GM18505 (cell line): ENCODE data around the gene POU2F3.

Experiments used
- ATAC-seq: cut with Tn5 transposase; IDR thresholded peaks from one replicate; pipeline ENCODE4 v1.9.1; 2021; ENCODE audit not compliant: unreplicated experiment
- POLR2A ChIP-seq: IDR thresholded peaks from 4 replicates; pipeline ENCODE4 v1.6.1; 2011; ENCODE audit warnings: borderline replicate concordance; ENCODE audit not compliant: insufficient read depth, insufficient read length; ENCODE audit errors: extremely low read depth

POU2F3 gene

DNA sequence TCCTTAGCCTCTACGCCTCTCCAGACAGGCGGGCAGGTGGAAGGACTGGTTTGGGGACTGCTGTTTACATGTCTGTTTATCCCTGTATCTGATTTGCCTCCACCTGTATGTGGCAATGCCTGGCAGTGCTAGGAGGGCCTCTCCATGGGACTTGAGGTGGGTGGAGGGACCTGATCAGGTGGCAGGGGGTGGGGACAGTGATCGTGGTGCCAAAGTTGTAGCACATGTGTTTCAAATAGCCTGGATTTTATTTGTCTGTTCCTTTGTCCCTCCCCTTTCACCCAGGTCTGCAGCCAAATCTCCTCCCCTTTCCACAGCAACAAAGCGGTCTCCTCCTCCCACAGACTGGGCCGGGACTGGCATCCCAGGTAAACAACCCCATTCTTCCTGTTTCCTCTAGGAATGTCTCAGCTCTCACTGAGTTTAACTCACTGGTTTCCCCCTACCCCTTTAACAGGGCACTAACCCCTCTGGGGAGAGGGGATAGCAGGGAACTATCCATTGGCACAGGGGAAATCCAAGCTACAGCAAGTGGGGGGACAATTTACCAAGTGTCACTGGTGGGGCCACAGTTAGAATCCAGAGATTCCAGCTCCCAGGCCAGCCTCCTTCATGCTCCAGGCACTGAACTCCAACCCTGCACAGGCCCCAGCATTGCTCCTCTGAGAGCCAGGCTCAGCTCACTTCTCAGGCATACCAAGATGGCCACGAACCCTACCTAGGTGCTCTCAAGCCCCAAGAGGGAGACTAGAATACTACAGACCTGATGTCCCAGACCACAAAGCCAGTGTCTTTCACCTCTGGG is 62.3 kb downstream of the POU2F3 start:
- TF ChIP-seq POLR2A = no peak
- no peak for ATAC-seq

- ATAC-seq = no peak
These were observed 63.2 kb downstream of the POU2F3 start for GRCh38 chr11:120303004-120303637.

DNA sequence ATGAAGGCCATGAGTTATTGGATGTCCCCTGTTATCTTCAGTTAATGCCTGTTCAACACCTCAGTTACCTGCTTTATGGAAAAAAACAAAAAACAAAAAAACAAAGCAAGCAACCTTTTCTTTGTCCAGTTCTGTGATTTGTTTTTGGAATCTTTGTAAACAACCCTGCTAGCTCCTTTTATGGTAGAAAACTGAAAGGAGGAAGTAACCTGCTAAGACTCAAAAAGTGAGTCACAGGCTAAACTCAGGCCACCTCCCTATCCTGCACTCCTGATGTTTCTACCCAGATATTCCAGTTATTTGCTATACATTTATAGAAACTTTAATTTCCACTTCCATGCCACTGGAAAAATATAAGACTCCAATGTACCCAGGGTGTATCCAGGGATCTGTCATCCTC is 64.6 kb downstream of the POU2F3 start:
- no peak for TF ChIP-seq POLR2A
- no peak for ATAC-seq

More at GRCh38 chr11:120303004-120303637, 63.2 kb downstream of the POU2F3 start:
- TF ChIP-seq POLR2A = no peak

DNA sequence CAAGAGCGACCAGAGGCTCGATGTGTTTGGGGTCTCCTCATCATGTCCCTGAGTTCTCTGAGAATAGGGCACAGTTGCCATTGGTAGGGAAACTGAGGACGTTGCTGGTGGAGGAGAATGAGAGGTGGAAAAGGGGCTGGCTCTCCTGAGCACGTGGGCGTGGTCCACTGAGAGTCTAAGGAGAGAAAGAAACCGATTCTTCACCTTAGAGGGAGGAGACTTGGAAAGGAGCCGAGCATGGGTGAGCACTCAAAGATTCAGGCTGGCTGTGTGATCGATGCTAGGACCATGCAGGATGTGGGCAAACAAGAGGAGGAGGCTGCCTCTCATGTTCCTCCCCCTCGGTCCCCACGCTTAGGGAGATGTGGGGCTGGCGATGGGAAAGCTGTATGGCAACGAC is 65.3 kb downstream of the POU2F3 start:
- TF ChIP-seq POLR2A = no peak
- no peak for ATAC-seq

DNA sequence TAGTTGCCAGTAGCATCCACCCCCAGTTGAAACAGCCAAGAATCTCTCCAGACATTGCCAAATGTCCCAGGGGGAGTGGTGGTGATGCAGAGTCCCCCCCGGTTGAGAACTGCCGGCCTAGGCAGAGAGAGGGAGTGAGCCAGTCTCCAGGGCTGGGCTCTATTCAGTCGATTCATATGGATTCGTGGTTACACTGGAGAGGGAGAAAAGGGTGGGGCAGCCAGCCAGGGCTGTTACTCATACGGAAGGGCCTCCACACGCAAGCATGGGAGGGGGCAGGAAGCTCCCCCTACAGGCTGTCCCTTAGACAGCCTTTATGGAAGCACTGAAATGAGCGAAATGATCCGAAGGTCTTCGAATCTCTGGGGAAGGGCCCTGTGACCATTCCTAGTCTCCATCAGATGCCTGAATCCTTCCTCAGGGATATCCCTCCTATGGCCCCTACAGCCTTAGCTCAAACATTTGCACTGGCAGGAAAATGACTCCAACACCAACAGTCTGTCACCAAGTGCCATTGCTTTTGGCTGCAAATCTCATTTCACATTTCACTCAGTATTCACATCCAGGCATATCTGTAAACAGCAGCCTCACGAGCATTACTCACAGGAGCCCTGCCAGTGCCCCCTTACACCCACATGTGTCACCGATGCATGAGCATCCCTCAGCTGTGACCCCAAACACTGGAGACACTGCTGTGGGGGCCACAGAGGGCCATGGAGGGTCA is 66.7 kb downstream of the POU2F3 start:
- ATAC-seq = no peak
- no peak for TF ChIP-seq POLR2A

GRCh38 chr11:120307476-120307875 is 67.5 kb downstream of the POU2F3 start:
- no peak for TF ChIP-seq POLR2A
- no peak for ATAC-seq

DNA sequence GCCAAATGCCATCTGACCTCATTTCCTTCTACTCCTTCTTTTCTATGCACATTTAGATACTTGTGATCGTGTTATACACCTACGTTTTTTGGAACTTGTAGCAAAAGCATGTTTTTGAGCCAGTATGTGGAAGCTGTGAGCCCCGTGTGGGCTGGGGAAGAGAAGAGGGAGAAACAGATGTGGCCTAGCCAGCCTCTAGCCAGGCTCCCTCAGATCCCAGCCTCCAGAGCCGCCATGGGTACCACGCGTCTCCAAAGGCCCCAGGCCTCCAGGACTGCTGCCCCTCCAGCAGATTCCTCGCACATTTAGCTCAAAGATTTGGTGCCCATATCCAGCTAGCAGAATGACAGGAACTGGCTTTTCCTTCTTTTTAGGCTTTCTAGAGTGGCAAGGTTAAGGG is 68.1 kb downstream of the POU2F3 start:
- no peak for ATAC-seq
- TF ChIP-seq POLR2A = no peak

- no peak for ATAC-seq
- no peak for TF ChIP-seq POLR2A
These were observed 70.9 kb downstream of the POU2F3 start for GRCh38 chr11:120310870-120311269.

DNA sequence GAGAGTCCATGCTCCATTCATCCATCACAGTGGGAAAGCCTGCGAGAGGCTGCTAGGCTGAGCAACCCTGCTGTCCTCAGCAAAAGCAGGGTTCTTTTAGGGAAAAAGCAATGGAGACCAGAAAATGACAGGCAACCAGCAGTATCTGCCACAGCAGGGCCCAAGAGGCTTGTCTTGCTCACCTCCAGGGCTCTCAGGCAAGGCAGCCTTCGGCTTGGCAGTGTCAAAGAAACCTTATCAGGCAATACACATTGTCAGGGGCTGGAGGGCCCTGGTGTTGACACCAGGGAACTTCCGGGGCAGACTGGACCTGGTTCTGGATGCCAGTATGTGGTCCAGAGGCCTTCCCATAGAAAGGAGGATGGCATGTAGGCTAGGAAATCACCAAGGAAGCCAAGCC is 74.9 kb downstream of the POU2F3 start:
- TF ChIP-seq POLR2A = no peak
- no peak for ATAC-seq

GRCh38 chr11:120316880-120317688 is 77.1 kb downstream of the POU2F3 start:
- no peak for TF ChIP-seq POLR2A
- no peak for ATAC-seq

- TF ChIP-seq POLR2A = no peak
- no peak for ATAC-seq
These were observed 77.9 kb downstream of the POU2F3 start for GRCh38 chr11:120317689-120318480.

GRCh38 chr11:120318906-120319305 is 79.0 kb downstream of the POU2F3 start:
- ATAC-seq = no peak
- TF ChIP-seq POLR2A = no peak
